Measurements from ENCODE around the gene DGLUCY.
"Not testable (repeated sequence)": the region's sequence is repeated elsewhere in the genome, so short reads cannot be mapped to it uniquely, and the experiment has no call there.

Gene DGLUCY

GRCh38 chr14:91113829-91114078 is at the start of gene DGLUCY:
Gene DGLUCY (plus strand): TSS chr14:91114073. CDS start chr14:91160295, 46,222 bp downstream.
- peak; percentile 87 for DNase-seq (ENCODE audit: low spot score)

- DNase-seq (ENCODE audit: low spot score), result no peak
Measured at GRCh38 chr14:91065266-91065665, 48.6 kb upstream of the DGLUCY start.

GRCh38 chr14:91067186-91067585 is 46.7 kb upstream of the DGLUCY start:
- DNase-seq (ENCODE audit: low spot score), result no peak

GRCh38 chr14:91068642-91069041 is 45.2 kb upstream of the DGLUCY start:
- no peak for DNase-seq (ENCODE audit: low spot score)

GRCh38 chr14:91070572-91070971 is 43.3 kb upstream of the DGLUCY start:
- DNase-seq (ENCODE audit: low spot score), result no peak

GRCh38 chr14:91075553-91075952 is 38.3 kb upstream of the DGLUCY start:
- DNase-seq (ENCODE audit: low spot score), result no peak

GRCh38 chr14:91078095-91078737 is 35.7 kb upstream of the DGLUCY start:
- no peak for DNase-seq (ENCODE audit: low spot score)

GRCh38 chr14:91080071-91080470 is 33.8 kb upstream of the DGLUCY start:
- DNase-seq (ENCODE audit: low spot score), result no peak

GRCh38 chr14:91082282-91082681 is 31.6 kb upstream of the DGLUCY start:
- DNase-seq (ENCODE audit: low spot score), result no peak

- DNase-seq (ENCODE audit: low spot score), result no peak
Measured at GRCh38 chr14:91084516-91084915, 29.4 kb upstream of the DGLUCY start.

- DNase-seq (ENCODE audit: low spot score), result not testable (repeated sequence)
Measured at GRCh38 chr14:91087470-91087869, 26.4 kb upstream of the DGLUCY start.

GRCh38 chr14:91088585-91089235 is 25.2 kb upstream of the DGLUCY start:
- no peak for DNase-seq (ENCODE audit: low spot score)

- no peak for DNase-seq (ENCODE audit: low spot score)
Measured at GRCh38 chr14:91089958-91090535, 23.8 kb upstream of the DGLUCY start.

GRCh38 chr14:91090743-91091142 is 23.1 kb upstream of the DGLUCY start:
- no peak for DNase-seq (ENCODE audit: low spot score)

- DNase-seq (ENCODE audit: low spot score), result no peak
Measured at GRCh38 chr14:91092073-91092472, 21.8 kb upstream of the DGLUCY start.

GRCh38 chr14:91093743-91094472 is 20.0 kb upstream of the DGLUCY start:
- not testable (repeated sequence) for DNase-seq (ENCODE audit: low spot score)

- DNase-seq (ENCODE audit: low spot score), result no peak
Measured at GRCh38 chr14:91094772-91095171, 19.1 kb upstream of the DGLUCY start.

- DNase-seq (ENCODE audit: low spot score), result no peak
Measured at GRCh38 chr14:91095178-91095577, 18.7 kb upstream of the DGLUCY start.

- not testable (repeated sequence) for DNase-seq (ENCODE audit: low spot score)
Measured at GRCh38 chr14:91097657-91098056, 16.2 kb upstream of the DGLUCY start.

GRCh38 chr14:91098591-91098990 is 15.3 kb upstream of the DGLUCY start:
- DNase-seq (ENCODE audit: low spot score), result no peak

- DNase-seq (ENCODE audit: low spot score), result no peak
Measured at GRCh38 chr14:91100102-91100501, 13.8 kb upstream of the DGLUCY start.

- no peak for DNase-seq (ENCODE audit: low spot score)
Measured at GRCh38 chr14:91103116-91103515, 10.8 kb upstream of the DGLUCY start.

- DNase-seq (ENCODE audit: low spot score), result no peak
Measured at GRCh38 chr14:91108941-91109611, 4.8 kb upstream of the DGLUCY start.

All from RKO (cell line).